A549 (cell line): ENCODE results near the gene CUL7.

Experiments
- EP300 ChIP-seq, 2 experiments: fragments of >200 bp; sonication (Bioruptor Twin); formaldehyde crosslinking; IDR thresholded peaks; 2 replicates in 1 of 2; 3 replicates in 1 of 2; pipeline ENCODE4 v1.6.1; 2016 to 2017
- HDAC2 ChIP-seq: fragments of 200-600 bp; sonication (generic); IDR thresholded peaks from 2 replicates; pipeline ENCODE4 v1.6.1; 2016
- NR3C1 ChIP-seq: fragments of >200 bp; sonication (Bioruptor Twin); formaldehyde crosslinking; IDR thresholded peaks from 3 replicates; pipeline ENCODE4 v1.6.1; 2017
- PHF8 ChIP-seq: fragments of 200-600 bp; sonication (generic); IDR thresholded peaks from 2 replicates; pipeline ENCODE4 v1.6.1; 2016; ENCODE audit warnings: low read depth, mild to moderate bottlenecking, antibody characterized with exemption, moderate library complexity, borderline replicate concordance
- POLR2A ChIP-seq: IDR thresholded peaks from 2 replicates; pipeline ENCODE4 v1.6.1; 2012; ENCODE audit warnings: mild to moderate bottlenecking, low read length
- RAD21 ChIP-seq, 2 experiments: fragments of >200 bp in 1 of 2; sonication (Bioruptor Twin) in 1 of 2; formaldehyde crosslinking in 1 of 2; IDR thresholded peaks in 1 of 2; conservative IDR thresholded peaks in 1 of 2; 2 replicates in 1 of 2; 3 replicates in 1 of 2; pipeline ENCODE4 v1.6.1; 2012 to 2018; ENCODE audit warnings: inconsistent platforms in 1 of 2
- RCOR1 ChIP-seq: fragments of 150-350 bp; IDR thresholded peaks from 2 replicates; pipeline ENCODE4 v1.6.1; 2014; ENCODE audit warnings: antibody characterized with exemption, low read length, low read depth
- TF ChIP-seq, protein P1 (sequence below): fragments of 150-350 bp; IDR thresholded peaks from 2 replicates; pipeline ENCODE4 v1.6.1; 2014; ENCODE audit warnings: low read depth, mild to moderate bottlenecking, low read length
- TF ChIP-seq, protein P2 (sequence below): fragments of >200 bp; sonication (Bioruptor Twin); formaldehyde crosslinking; IDR thresholded peaks from 3 replicates; pipeline ENCODE4 v1.5.1; 2016
- TF ChIP-seq, protein P3 (sequence below): IDR thresholded peaks from 2 replicates; pipeline ENCODE4 v1.6.1; 2012

DNA sequence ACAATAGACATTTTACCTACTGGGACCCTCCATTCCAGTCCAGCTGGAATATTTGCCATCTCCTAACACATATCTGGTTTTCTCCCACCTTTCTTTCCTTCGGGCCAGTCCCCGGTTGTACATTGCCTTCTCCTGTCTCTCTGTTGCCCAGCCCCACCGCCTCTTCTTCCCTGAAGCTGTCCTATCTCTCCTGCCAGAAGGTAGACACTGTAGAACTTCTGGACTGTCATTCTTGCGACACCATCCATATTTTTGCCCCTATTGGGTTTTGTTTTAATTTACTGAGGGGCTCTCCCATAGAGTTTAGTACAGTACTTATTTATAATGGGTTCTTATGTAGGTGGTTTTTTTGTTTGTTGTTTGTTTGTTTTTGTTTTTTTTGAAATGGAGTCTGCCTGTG lies 27.4 kb upstream of the CUL7 start:
- TF ChIP-seq POLR2A, result no peak
- TF ChIP-seq, protein P1, sequence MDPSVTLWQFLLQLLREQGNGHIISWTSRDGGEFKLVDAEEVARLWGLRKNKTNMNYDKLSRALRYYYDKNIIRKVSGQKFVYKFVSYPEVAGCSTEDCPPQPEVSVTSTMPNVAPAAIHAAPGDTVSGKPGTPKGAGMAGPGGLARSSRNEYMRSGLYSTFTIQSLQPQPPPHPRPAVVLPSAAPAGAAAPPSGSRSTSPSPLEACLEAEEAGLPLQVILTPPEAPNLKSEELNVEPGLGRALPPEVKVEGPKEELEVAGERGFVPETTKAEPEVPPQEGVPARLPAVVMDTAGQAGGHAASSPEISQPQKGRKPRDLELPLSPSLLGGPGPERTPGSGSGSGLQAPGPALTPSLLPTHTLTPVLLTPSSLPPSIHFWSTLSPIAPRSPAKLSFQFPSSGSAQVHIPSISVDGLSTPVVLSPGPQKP, result no peak
- TF ChIP-seq, protein P2, sequence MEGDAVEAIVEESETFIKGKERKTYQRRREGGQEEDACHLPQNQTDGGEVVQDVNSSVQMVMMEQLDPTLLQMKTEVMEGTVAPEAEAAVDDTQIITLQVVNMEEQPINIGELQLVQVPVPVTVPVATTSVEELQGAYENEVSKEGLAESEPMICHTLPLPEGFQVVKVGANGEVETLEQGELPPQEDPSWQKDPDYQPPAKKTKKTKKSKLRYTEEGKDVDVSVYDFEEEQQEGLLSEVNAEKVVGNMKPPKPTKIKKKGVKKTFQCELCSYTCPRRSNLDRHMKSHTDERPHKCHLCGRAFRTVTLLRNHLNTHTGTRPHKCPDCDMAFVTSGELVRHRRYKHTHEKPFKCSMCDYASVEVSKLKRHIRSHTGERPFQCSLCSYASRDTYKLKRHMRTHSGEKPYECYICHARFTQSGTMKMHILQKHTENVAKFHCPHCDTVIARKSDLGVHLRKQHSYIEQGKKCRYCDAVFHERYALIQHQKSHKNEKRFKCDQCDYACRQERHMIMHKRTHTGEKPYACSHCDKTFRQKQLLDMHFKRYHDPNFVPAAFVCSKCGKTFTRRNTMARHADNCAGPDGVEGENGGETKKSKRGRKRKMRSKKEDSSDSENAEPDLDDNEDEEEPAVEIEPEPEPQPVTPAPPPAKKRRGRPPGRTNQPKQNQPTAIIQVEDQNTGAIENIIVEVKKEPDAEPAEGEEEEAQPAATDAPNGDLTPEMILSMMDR, result no peak
- TF ChIP-seq, protein P3, sequence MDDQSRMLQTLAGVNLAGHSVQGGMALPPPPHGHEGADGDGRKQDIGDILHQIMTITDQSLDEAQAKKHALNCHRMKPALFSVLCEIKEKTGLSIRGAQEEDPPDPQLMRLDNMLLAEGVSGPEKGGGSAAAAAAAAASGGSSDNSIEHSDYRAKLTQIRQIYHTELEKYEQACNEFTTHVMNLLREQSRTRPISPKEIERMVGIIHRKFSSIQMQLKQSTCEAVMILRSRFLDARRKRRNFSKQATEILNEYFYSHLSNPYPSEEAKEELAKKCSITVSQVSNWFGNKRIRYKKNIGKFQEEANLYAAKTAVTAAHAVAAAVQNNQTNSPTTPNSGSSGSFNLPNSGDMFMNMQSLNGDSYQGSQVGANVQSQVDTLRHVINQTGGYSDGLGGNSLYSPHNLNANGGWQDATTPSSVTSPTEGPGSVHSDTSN, result no peak
- TF ChIP-seq RCOR1, result no peak
- TF ChIP-seq NR3C1, result no peak
- no peak for TF ChIP-seq PHF8
- no peak for TF ChIP-seq HDAC2
- no peak for TF ChIP-seq RAD21 (conservative IDR thresholded peaks at IDR 0.05 in 1 of 2, IDR thresholded peaks at IDR 0.05 in 1 of 2)
- TF ChIP-seq EP300 (IDR thresholded peaks at IDR 0.05), result no peak
